ENCODE results near the gene L3MBTL4.
"Not testable (repeated sequence)": the region's sequence is repeated elsewhere in the genome, so short reads cannot be mapped to it uniquely, and the experiment has no call there.

The L3MBTL4 gene

DNA sequence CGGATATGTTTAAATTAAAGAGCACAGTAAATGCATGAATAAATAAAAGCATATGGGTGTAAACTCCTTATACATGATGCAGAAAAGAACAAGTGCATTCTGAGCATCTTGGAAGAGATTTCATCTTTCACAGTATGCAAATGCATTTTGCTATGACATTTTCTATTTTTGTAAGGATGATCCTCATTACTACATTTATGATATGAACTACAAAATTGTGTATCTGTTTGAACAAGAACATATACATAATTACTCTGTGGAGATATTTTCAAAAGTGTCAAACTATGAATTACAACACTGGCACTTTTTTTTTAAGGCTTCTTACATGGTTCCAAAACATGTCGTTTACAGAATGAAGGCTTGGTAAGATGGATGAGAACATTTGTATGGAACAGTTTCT lies 335.3 kb downstream of the L3MBTL4 start:
- DNase-seq = no peak

GRCh38 chr18:6078877-6079276 lies 335.8 kb downstream of the L3MBTL4 start:
- DNase-seq = no peak

DNA sequence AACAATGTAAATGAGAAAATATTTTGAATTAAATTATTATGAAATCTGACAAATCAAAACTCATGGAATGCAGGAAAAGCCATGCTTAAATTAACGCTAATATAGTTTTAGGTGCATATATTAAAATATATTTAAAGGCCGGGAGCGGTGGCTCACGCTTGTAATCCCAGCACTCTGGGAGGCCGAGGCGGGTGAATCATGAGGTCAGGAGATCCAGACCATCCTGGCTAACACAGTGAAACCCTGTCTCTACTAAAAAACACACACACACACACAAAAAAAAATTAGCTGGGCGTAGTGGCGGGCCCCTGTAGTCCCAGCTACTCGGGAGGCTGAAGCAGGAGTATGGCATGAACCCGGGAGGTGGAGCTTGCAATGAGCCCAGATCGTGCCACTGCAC lies 342.3 kb downstream of the L3MBTL4 start:
- not testable (repeated sequence) for DNase-seq

DNA sequence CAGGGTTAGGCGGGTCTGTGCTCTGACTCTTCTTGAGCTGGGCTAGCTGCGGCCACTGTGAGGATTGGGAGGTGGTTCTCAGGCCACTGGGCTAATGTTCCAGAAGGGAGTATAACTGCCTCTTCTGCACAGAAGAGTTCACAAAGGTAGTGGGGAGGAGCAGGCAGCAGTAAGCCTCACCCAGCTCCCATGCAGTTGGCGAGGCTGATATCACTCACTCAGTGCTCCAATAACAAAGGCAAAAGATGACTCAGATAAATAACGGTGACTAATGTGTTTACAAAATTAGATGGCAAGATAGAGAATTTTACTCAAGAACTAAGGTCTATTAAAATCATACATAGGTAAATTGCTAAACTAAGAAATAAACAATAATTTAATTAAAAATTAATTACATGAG lies 345.2 kb downstream of the L3MBTL4 start:
- no peak for DNase-seq

GRCh38 chr18:6069103-6069502 lies 345.6 kb downstream of the L3MBTL4 start:
- DNase-seq = no peak

- no peak for DNase-seq
These were observed 354.6 kb downstream of the L3MBTL4 start for GRCh38 chr18:6060149-6060548.

- DNase-seq = no peak
These were observed 355.2 kb downstream of the L3MBTL4 start for GRCh38 chr18:6059551-6059950.

- DNase-seq = no peak
These were observed 355.8 kb downstream of the L3MBTL4 start for GRCh38 chr18:6058941-6059340.

GRCh38 chr18:6057604-6058003 lies 357.1 kb downstream of the L3MBTL4 start:
- no peak for DNase-seq

DNA sequence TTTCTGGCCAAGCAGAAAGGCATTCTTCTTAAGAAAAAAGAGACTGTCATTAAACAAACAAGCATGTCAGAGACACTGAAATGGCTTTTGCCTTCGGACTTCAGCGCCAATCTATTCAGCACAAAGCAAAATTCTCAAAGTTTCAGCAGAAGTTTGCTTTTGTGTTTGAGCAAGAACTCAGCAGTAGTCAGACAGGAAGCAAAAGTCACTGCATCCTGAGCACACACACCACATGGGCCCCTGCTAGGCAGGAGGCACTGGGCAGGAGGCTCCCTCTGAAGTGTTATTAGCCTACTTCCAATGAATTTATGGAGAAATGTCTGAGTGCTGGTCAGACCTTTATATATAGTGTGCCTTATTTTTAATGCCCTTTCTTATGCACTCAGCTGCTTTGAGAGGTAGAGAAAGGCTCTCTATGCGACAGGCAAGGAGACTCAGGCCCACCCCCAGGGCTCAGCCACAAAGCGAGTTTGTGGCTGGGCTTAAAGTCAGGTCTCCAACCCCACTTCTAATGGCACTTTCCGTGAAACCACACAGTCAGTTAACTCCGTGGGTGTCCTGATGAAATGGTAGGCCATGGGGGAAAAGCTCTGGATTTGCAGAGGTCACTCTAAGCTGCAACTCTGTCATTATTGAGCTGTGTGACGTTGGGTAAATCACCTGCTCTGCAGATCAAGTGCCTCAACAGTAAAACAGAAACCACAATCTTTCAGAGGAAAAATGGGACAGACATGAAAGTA lies 358.4 kb downstream of the L3MBTL4 start:
- DNase-seq = no peak

DNA sequence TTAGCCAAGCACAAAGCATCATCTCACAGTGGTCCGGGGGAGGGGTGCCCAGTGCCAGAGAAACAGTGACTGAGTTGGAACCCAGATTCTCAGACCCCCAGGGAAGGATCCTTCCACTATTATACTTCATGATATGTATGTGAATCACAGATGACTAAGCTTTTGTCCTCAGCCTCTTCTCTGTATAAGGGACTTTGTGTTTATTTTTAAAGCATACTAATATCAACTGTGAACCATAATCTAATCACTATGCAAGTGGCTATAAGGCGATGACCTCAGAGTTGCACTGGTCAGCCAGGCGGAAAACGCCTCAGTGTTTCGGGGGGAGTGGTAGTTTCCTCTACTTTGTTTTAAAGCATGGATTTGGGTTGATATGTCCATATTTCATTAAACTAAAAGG lies 359.0 kb downstream of the L3MBTL4 start:
- DNase-seq = no peak

- no peak for DNase-seq
These were observed 360.4 kb downstream of the L3MBTL4 start for GRCh38 chr18:6054256-6054842.

- no peak for DNase-seq
These were observed 362.2 kb downstream of the L3MBTL4 start for GRCh38 chr18:6052449-6052913.

DNA sequence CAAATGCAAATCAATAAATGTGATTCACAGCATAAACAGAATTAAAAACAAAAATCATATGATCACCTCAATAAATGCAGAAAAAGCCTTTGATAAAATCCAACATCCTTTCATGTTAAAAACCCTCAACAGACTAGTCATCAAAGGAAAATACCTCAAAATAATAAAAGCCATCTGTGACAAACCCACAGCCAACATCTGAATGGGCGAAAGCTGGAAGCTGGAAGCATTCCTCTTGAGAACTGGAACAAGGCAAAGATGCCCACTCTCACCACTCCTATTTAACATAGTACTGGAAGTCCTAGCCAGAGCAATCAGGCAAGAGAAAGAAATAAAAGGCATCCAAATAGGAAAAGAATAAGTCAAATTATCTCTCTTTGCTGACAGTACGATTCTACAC lies 367.1 kb downstream of the L3MBTL4 start:
- DNase-seq = not testable (repeated sequence)

GRCh38 chr18:6044773-6045172 lies 369.9 kb downstream of the L3MBTL4 start:
- no peak for DNase-seq

DNA sequence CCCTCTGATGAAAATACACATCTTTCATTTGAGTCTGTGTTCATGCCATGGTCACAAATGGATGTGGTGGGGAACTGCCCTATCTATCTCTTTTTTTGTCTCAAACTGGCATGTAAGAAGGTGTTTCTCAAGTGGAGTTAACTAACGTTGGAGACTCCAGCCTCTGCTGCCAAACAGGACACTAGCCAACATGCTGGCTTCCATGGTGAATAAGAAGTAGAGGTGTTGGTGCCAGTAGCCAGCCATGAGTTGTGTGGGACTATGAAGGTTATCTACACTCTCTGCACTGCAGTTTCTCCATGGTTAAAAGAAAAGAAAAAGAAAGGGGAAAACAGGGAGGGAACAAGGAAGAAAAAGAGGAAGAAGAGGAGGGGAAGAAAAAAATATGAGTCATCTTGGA lies 370.4 kb downstream of the L3MBTL4 start:
- DNase-seq = no peak

DNA sequence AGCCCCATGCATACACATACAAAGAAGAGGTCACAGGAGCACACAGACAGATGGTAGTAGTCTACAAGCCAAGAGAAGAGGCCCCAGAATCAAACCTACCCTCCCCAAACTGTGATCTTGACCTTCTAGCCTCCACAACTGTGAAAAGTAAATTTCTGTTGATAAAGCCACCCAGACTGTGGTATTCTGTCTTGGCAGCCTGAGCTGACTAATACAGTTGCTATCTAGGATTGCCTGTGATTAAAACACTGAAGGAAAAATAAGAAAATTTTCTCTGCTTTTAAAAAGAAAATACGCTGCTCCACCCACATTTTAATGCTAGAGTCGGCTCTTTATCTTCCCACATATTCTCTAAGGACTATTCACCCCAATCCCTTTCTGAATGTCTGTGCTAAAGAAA lies 375.7 kb downstream of the L3MBTL4 start:
- no peak for DNase-seq

DNA sequence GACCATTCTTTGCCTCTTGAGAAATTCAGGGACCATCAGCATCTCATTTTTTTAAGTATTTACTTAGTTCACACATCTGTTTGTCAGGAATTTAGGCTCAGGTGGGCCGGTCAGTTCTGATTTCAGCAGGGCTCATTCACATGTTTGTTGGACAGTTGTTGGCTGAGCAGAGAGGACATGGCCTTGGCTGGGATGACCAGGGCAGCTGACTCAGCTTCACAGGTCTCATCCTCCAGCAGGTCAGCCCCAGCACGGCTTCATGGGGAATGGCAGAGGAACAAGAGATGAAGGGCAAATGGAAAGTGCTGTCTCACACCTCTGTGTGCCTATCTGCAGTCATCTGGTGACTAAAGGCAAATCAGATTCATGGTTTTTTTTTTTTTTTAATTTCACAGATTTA lies 383.3 kb downstream of the L3MBTL4 start:
- DNase-seq = no peak

DNA sequence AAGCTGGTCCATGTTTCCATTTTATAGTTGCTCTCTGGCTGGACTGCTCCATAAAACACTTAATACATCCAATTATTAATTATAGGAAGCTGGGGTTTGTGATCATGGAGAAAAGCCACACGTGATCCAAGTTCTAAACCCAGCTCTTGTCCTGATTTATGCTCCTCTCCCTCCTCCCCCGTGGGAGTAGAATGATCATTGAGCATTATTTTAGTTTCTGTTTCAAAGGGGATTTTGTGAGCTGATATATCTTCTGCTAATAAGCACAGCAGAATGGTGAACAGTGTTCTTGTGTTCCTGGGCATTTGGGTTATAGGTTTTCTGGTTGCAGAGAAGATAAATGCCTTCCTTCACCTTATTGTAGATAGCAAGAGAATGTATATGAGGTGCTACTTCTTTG lies 383.7 kb downstream of the L3MBTL4 start:
- DNase-seq = no peak

- no peak for DNase-seq
These were observed 389.9 kb downstream of the L3MBTL4 start for GRCh38 chr18:6024745-6025248.

DNA sequence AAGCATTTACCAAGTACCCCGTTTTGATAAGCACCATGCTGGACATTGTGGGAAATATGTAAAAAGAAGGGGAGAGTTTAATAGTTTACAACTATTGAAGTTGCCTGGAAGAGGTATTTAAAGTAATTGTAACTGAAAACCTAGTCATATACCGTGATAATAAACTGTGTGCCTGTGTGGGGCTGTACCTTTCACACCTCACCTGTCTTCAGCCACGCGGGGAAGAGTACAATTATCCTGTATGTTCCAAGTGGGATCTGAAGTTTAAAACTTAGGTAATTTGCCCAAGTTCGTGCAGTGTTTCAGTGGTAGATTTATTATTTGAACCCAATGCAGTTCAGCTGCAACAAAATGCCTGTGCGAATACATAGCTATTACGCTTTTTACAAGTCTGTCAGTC lies 391.2 kb downstream of the L3MBTL4 start:
- DNase-seq = no peak

GRCh38 chr18:6022845-6023244 lies 391.9 kb downstream of the L3MBTL4 start:
- no peak for DNase-seq

- no peak for DNase-seq
These were observed 392.7 kb downstream of the L3MBTL4 start for GRCh38 chr18:6022074-6022444.

DNA sequence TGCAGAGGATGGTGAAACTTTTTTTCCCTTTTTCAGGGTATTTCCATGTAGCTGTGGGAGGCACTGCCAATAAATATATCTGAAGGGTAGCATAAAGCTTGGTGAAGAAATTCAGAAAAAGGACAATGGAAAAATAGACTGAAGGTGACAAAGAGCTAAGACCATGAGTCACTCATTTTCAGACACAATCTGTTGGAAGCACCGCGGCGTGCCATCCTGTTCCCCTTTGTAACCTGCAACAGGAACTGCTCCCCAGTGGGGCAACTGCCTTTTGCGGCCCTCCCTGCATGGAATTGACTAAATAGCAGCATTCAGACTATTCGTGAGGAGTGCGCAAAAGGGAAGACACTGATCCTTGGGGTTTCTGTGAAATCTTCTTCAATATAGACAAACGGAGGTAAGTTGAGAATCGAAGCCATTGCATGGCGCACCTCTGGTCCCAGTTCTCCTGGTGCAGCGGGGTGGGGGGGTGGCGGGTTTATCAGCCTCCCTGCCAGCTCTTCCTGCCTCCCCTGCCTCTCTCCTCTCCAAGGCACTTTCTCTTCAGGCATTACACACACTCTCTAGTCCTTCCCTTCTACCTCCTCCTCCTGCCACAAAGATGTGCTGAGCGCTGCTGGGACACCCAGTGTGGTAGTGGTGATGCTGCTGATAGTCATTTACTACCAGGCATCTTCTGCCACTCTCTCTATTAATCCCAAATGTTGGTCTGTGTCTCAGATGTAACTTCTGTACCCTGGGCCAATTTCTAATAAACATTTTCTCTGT lies 393.2 kb downstream of the L3MBTL4 start:
- DNase-seq = no peak
